Measurements from ENCODE around the gene GYG2. TPM values are rescaled to one million over a fixed set of nuclear protein-coding genes. Genes with fewer than 3 reads are reported as not detected.
A peak's percentile ranks its signal among the peaks of the same experiment; 100 is the strongest.

The GYG2 gene
- total RNA-seq, 1 experiment from 2014 or later = 39.8 TPM

DNA sequence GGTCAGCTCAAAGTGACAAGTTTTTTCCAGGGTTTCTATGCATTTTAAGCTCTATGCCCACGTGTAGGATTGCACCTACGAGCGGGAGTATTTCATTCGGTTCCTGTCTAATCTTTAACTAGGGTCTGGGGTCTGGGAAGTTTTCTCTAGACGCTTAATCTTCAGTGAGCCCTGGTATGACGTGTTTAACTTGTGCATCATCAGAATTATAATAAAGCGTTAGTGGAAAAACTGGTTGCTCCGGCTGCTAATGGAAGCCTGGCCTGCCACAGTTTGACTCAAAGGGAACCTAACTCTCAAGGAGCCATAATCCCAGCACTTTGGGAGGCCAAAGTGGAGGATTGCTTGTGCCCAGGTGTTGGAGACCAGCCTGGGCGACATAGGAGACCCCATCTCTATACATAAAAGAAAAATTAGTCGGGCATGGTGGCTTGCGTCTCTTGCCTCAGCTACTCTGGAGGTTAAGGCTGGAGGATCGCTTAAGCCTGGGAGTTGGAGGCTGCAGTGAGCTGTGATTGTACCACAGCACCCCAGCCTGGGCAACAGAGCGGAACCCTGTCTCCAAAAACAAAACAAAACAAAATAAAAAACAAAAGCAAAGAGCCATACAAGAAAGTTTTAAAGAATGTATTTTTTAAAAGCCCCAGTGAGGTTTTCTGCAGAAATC lies 70.2 kb downstream of the GYG2 start:
- no peaks in the 10 kb centered on the region for H3K36me3 ChIP-seq (ENCODE audit: insufficient read depth, low read length, poor library complexity, severe bottlenecking)
- no peak for TF ChIP-seq EZH2 (IDR thresholded peaks at IDR 0.05; ENCODE audit: borderline replicate concordance, low read depth, low read length, poor library complexity, severe bottlenecking)
- TF ChIP-seq, protein P1, sequence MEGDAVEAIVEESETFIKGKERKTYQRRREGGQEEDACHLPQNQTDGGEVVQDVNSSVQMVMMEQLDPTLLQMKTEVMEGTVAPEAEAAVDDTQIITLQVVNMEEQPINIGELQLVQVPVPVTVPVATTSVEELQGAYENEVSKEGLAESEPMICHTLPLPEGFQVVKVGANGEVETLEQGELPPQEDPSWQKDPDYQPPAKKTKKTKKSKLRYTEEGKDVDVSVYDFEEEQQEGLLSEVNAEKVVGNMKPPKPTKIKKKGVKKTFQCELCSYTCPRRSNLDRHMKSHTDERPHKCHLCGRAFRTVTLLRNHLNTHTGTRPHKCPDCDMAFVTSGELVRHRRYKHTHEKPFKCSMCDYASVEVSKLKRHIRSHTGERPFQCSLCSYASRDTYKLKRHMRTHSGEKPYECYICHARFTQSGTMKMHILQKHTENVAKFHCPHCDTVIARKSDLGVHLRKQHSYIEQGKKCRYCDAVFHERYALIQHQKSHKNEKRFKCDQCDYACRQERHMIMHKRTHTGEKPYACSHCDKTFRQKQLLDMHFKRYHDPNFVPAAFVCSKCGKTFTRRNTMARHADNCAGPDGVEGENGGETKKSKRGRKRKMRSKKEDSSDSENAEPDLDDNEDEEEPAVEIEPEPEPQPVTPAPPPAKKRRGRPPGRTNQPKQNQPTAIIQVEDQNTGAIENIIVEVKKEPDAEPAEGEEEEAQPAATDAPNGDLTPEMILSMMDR (conservative IDR thresholded peaks at IDR 0.05; ENCODE audit: low read depth, low read length) = no peak
- no peak overlapping the region for H3K4me3 ChIP-seq (ENCODE audit: low read depth, low read length, poor library complexity, severe bottlenecking)
- intact Hi-C loops (cut with micrococcal nuclease; ENCODE audit: unreplicated experiment) = no loop called here
- ChIA-PET POLR2A (ENCODE audit: low non-redundant PET) (no interaction called here), CTCF (no interaction called here)
- no peak for DNase-seq (ENCODE audit: low spot score)
- H3K9me3 ChIP-seq (ENCODE audit: low read depth, low read length, poor library complexity, severe bottlenecking) = peaks cover 8% of the 10 kb centered on the region
- H3K27me3 ChIP-seq (replicated peaks; ENCODE audit: insufficient read depth, low read depth, low read length, poor library complexity) = no peaks in the 10 kb centered on the region
- H3K4me1 ChIP-seq (ENCODE audit: insufficient read depth, low read length, poor library complexity, severe bottlenecking) = peaks cover 26% of the 10 kb centered on the region
- no peak overlapping the region for H3K27ac ChIP-seq (ENCODE audit: low read depth, low read length, poor library complexity, severe bottlenecking)
- no TSS peak for BruUV-seq (replicated peaks)

DNA sequence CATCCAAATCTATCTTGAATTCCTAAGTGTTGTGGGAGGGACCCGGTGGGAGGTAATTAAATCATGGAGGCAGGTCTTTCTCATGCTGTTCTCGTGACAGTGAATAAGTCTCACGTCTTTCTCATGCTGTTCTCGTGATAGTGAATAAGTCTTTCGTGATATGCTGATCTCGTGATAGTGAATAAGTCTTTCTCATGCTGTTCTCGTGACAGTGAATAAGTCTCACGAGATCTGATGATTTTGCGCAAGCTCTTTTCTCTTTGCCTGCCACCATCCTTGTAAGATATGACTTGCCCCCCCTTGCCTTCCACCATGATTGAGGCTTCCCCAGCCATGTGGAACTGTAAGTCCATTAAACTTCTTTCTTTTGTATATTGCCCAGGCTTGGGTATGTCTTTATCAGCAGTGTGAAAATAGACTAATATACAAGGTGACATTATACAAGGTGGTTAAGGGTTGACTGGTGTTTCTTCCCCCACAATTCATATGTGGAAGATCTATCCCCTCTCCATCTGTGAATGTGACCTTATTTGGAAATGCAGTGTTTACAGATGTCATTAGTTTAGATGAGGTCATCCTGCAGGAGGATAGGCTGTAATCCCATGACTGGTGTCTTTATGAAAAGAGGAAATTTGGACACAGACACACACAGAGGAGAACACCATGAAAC lies 72.8 kb downstream of the GYG2 start:
- POLR2A ChIA-PET (ENCODE audit: low non-redundant PET) = no interaction called here

DNA sequence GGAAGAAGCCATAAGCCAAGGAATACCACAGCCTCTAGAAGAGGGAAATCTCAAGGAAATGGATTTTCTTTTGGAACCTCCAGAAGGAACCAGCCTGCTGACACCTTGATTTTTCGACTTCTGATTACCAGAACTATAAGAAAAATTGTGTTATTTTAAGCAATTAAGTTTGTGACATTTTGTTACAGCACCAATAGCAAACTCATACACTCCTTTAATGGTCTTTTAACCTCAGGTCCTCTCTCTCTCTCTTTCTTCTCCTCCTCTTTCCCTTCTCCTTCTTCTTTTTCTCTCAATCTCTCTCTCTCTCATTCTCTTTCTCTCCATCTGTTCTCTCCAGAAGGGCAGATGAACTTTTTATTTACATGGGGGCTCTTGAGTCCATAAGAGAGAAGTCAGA lies 74.1 kb downstream of the GYG2 start:
- BruUV-seq (replicated peaks) = no TSS peak
- Histone ChIP-seq H3K4me1 (ENCODE audit: insufficient read depth, low read length, poor library complexity, severe bottlenecking) (peaks cover 10% of the 10 kb centered on the region), H3K27ac (ENCODE audit: low read depth, low read length, poor library complexity, severe bottlenecking) (no peak overlapping the region), H3K4me3 (ENCODE audit: low read depth, low read length, poor library complexity, severe bottlenecking) (no peak overlapping the region), H3K36me3 (ENCODE audit: insufficient read depth, low read length, poor library complexity, severe bottlenecking) (no peaks in the 10 kb centered on the region), H3K27me3 (replicated peaks; ENCODE audit: insufficient read depth, low read depth, low read length, poor library complexity) (no peaks in the 10 kb centered on the region), H3K9me3 (ENCODE audit: low read depth, low read length, poor library complexity, severe bottlenecking) (peaks cover 8% of the 10 kb centered on the region)
- ChIA-PET CTCF (no interaction called here), POLR2A (ENCODE audit: low non-redundant PET) (no interaction called here)
- TF ChIP-seq, protein P1 (conservative IDR thresholded peaks at IDR 0.05; ENCODE audit: low read depth, low read length) = no peak
- no peak for TF ChIP-seq EZH2 (IDR thresholded peaks at IDR 0.05; ENCODE audit: borderline replicate concordance, low read depth, low read length, poor library complexity, severe bottlenecking)
- intact Hi-C loops (cut with micrococcal nuclease; ENCODE audit: unreplicated experiment) = no loop called here
- no peak for DNase-seq (ENCODE audit: low spot score)

More for the DNA sequence above, 72.8 kb downstream of the GYG2 start:
- DNase-seq (ENCODE audit: low spot score) = peak; percentile 21
- H3K9me3 ChIP-seq (ENCODE audit: low read depth, low read length, poor library complexity, severe bottlenecking) = peaks cover 8% of the 10 kb centered on the region
- CTCF ChIA-PET = no interaction called here
- H3K27ac ChIP-seq (ENCODE audit: low read depth, low read length, poor library complexity, severe bottlenecking) = no peak overlapping the region
- BruUV-seq (replicated peaks) = no TSS peak
- TF ChIP-seq EZH2 (IDR thresholded peaks at IDR 0.05; ENCODE audit: borderline replicate concordance, low read depth, low read length, poor library complexity, severe bottlenecking) = no peak
- TF ChIP-seq, protein P1 (conservative IDR thresholded peaks at IDR 0.05; ENCODE audit: low read depth, low read length) = no peak
- intact Hi-C loops (cut with micrococcal nuclease; ENCODE audit: unreplicated experiment) = no loop called here
- no peaks in the 10 kb centered on the region for H3K27me3 ChIP-seq (replicated peaks; ENCODE audit: insufficient read depth, low read depth, low read length, poor library complexity)
- H3K4me3 ChIP-seq (ENCODE audit: low read depth, low read length, poor library complexity, severe bottlenecking) = no peak overlapping the region
- no peaks in the 10 kb centered on the region for H3K36me3 ChIP-seq (ENCODE audit: insufficient read depth, low read length, poor library complexity, severe bottlenecking)
- H3K4me1 ChIP-seq (ENCODE audit: insufficient read depth, low read length, poor library complexity, severe bottlenecking) = peaks cover 10% of the 10 kb centered on the region

All from A673 (cell line).